GM18499 (cell line): ENCODE results near the gene TRIM23.

Source experiments
- ATAC-seq: cut with Tn5 transposase; IDR thresholded peaks from one replicate; pipeline ENCODE4 v1.9.1; 2021; ENCODE audit warnings: moderate number of reproducible peaks; ENCODE audit not compliant: insufficient read depth, unreplicated experiment

The TRIM23 gene

DNA sequence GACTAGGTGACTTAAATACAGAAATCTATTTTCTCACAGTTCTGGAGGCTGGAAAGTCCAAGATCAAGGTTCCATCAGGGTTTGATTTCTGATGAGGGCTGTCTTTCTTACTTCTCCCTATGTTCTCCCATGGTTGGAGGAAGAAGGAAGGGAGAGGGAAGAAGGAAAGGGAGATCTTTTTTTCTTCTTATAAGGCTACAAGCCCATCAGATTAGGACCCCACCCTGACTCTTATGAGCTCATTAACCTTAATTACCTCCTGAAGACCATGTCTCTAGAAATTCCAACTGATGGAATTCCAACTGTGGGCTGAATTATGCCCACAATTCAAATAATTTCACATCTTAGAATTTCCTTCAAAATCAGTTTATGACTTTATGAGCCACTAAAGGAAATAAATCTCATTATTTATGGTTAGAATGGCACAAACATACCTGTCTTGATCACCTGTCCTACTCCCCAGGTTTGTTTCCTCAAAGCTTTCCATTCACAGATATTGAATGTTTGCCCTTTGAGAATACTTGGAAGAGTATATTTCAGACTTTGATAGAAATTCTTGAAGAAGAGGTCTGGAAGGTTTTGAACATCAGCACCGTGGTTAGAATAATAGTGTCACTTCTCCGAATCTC is 53.4 kb downstream of the TRIM23 start:
- no peak for ATAC-seq

DNA sequence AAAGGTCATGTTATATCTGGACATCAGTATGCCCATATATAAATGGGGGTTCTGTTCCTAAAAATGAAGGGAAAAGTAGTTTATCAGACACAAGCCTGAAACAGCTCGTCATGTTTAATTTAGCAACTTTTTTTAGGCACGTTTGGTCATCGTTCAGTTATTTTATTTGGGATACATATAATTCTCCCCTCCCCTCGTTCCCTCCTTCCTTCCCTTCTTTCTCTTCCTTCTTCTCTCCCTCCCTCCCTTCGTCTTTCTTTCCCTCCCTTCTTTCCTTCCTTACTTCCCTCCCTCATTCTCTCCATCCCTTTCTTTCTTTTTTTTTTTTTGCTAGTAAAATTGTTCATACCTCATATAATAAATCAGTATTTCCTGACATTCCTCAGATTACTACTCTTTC is 57.6 kb downstream of the TRIM23 start:
- no peak for ATAC-seq

DNA sequence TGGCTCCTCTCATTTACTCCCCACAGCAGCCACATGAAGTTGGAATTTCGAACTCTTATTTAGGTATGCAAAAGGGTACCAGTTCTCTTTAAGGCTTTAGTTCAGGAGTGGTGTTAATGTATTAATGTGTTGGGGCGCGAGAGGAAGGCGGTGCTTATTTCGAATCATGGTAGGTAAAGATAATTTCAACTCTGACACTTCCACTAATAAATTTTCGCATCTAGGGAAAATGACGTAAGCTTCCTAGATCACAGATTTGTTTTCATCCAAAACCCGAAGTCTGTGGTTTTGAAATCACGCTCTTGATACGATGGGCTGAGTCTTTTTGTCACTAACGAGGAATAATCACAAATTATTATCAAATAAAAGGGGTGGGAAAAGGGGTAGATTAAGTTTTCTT is 60.4 kb downstream of the TRIM23 start:
- ATAC-seq = no peak

DNA sequence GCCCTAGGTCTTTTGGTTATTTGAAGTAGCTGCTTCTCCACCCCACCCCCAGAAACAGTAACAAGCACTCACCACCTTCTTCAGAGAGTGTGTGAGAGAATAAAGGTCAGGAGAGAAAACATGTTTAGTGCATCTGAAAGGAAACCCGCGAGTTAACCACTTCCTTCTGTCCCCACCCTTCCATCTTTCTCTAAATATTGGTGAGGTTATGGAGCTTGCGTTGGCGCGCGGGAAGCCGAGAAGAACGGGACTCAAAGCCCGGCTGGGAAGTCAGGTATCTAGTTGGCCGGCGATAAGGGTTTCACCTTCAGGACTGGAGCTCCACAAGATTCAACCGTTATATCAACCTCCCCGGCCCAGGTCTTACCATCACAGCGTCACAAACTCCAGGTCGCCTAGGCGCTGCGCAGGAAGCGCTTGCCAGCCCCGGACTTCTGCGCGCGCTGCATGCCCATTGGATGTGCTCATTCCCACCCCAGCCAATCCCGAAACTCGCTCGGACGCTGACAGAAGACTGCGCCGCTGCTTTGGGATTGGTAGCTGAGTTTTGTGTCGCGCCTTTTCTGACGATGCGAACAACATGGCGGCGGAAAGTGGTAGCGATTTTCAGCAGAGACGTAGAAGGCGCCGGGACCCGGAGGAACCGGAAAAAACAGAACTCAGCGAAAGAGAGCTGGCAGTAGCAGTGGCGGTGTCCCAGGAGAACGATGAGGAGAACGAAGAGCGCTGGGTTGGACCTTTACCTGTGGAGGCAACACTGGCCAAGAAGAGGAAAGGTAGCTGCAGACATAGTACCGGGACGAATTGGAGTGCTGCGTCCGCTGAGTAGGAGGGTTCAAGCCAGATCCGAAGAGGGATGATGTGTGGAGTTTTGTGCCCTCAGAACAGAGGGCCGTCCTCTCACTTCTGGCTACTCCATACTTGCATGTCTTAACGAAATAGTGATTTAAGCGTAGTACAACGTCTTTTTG is 61.1 kb downstream of the TRIM23 start, which contains the start of the genes CENPK and PPWD1:
Gene CENPK, minus strand, starts transcription at position 438 of the 971 bp plus-strand sequence. CDS start 8,261 bp downstream, outside the sequence.
Gene PPWD1, plus strand, starts transcription at position 566 of the 971 bp plus-strand sequence. Its CDS starts 15 bp downstream, at position 581.
- ATAC-seq = peak; percentile 98

- no peak for ATAC-seq
Observed at GRCh38 chr5:65556718-65557117, 67.4 kb downstream of the TRIM23 start.

DNA sequence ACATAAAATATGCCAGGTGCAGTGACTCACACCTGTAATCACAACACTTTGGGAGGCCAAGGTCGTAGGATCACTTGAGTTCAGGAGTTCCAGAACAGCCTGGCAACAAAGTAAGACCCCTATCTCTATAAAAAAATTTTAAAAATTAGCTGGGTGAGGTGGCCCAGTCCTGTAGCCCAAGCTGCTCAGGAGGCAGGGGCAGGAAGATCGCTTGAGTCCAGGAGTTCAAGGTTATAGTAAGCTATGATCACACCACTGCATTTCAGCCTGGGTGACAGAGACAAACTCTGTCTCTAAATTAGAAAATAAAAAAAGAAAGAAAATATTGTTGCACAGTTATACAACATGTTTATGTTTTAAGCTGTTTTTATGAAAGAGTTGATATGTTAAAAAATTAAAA is 68.0 kb downstream of the TRIM23 start:
- no peak for ATAC-seq

- no peak for ATAC-seq
Observed at GRCh38 chr5:65555287-65555686, 68.8 kb downstream of the TRIM23 start.

DNA sequence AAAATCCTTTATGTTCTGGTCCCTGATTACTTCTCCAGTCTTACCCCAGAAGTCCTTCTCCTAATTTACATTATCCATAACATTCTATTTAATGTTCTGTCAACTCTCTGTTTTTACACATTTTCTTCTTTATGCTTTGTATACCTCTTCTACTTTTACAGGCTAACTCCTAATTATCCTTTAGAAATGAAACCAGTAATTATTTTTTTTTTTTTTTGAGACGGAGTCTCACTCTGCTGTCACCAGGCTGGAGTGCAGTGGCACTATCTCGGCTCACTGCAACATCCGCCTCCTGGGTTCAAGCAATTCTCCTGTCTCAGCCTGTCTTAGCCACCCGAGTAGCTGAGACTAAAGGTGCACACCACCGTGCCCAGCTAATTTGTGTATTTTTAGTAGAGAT is 70.2 kb downstream of the TRIM23 start:
- ATAC-seq = no peak

- ATAC-seq = no peak
Observed at GRCh38 chr5:65548281-65548680, 75.9 kb downstream of the TRIM23 start.

GRCh38 chr5:65546141-65546540 is 78.0 kb downstream of the TRIM23 start:
- ATAC-seq = no peak

- no peak for ATAC-seq
Observed at GRCh38 chr5:65544473-65544872, 79.7 kb downstream of the TRIM23 start.

DNA sequence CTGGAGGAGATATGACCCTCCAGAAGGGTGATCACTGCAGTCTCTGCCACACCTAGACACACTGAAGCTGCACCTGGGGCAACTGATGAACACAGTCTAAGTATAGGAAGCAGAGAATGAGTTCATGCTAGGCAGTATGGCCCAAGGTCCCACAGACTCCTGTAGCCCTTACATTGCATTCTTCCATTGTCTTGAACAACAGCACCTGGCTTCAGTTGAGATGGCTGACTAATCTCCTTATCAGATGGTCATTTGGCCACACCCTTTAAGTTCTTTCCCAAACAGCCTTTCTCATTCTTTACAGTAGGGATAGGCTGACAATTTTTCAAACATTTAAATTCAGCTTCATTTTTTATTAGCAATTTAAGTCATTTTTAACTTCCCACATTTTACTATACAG is 84.3 kb downstream of the TRIM23 start:
- no peak for ATAC-seq
